IMR-90 (cell line): ENCODE results near the gene NSUN6. TPM values are rescaled to one million over a fixed set of nuclear protein-coding genes. Genes with fewer than 3 reads are reported as not detected.

ENCODE experiments used
- ATAC-seq: fragments of 200-7000 bp; cut with Tn5 transposase; 2 replicates; pipeline ENCODE4 v1.9.1; 2020; ENCODE audit warnings: low read depth, mild to moderate bottlenecking, moderate library complexity
- BruUV-seq: library from RNA; stranded (reverse); fragments of 400-500 nt; replicated peaks from 2 replicates; lab custom pipeline; 2021; lab: Mats Ljungman, UMichigan
- CTCF ChIA-PET: fragments of 300-600 bp; formaldehyde crosslinking; extraction: SDS; loops from one replicate; lab custom pipeline; 2021; ENCODE audit warnings: antibody characterized with exemption; lab: Yijun Ruan, JAX
- POLR2A ChIA-PET: fragments of 300-600 bp; sonication (Branson Sonifier 250); formaldehyde crosslinking; loops from one replicate; lab custom pipeline; 2022; ENCODE audit warnings: antibody characterized with exemption; ENCODE audit not compliant: unreplicated experiment; lab: Charles Lee
- DNase-seq: peaks from one replicate; pipeline ENCODE4 v3.0.0; 2013
- H2AFZ ChIP-seq: replicated peaks from 2 replicates; pipeline ENCODE3; 2013; ENCODE audit warnings: low read length, mild to moderate bottlenecking; ENCODE audit not compliant: poor library complexity
- H2AK5ac ChIP-seq: 2 replicates; pipeline ENCODE4 v1.6.1; 2013; ENCODE audit warnings: low read depth, low read length, inconsistent platforms
- H2AK9ac ChIP-seq: replicated peaks from 2 replicates; pipeline ENCODE3; 2013; ENCODE audit warnings: mild to moderate bottlenecking, low read depth, low read length, moderate library complexity; ENCODE audit not compliant: poor library complexity
- H2BK120ac ChIP-seq: 2 replicates; pipeline ENCODE4 v1.6.1; 2013; ENCODE audit warnings: low read depth, low read length, inconsistent platforms
- H2BK15ac ChIP-seq: 3 replicates; pipeline ENCODE4 v1.6.1; 2013; ENCODE audit warnings: low read depth, low read length, inconsistent platforms
- H2BK20ac ChIP-seq: 2 replicates; pipeline ENCODE4 v1.6.1; 2013; ENCODE audit warnings: low read depth, mild to moderate bottlenecking, inconsistent platforms, low read length, moderate library complexity
- H2BK5ac ChIP-seq: 2 replicates; pipeline ENCODE4 v1.6.1; 2013; ENCODE audit warnings: mild to moderate bottlenecking, low read depth, low read length, inconsistent platforms; ENCODE audit not compliant: poor library complexity, severe bottlenecking
- H3K14ac ChIP-seq: replicated peaks from 2 replicates; pipeline ENCODE4 v1.6.1; 2013; ENCODE audit warnings: low read depth, low read length, inconsistent platforms
- H3K18ac ChIP-seq: 2 replicates; pipeline ENCODE4 v1.6.1; 2013; ENCODE audit warnings: low read depth, low read length, control low read depth
- H3K23ac ChIP-seq: 2 replicates; pipeline ENCODE4 v1.6.1; 2013; ENCODE audit warnings: low read depth, low read length, inconsistent platforms
- H3K27ac ChIP-seq: 2 replicates; pipeline ENCODE4 v1.5.1; 2013; ENCODE audit warnings: mild to moderate bottlenecking, control low read depth, low read length; ENCODE audit not compliant: insufficient read depth
- H3K27me3 ChIP-seq: 2 replicates; pipeline ENCODE4 v1.6.1; 2013; ENCODE audit warnings: low read length; ENCODE audit not compliant: control insufficient read depth, insufficient read depth
- H3K36me3 ChIP-seq: 2 replicates; pipeline ENCODE4 v1.6.1; 2013; ENCODE audit warnings: low read length, mixed read lengths; ENCODE audit not compliant: control insufficient read depth, insufficient read depth
- H3K4ac ChIP-seq: 2 replicates; pipeline ENCODE4 v1.6.1; 2013; ENCODE audit warnings: low read depth, low read length, inconsistent platforms
- H3K4me1 ChIP-seq: 2 replicates; pipeline ENCODE4 v1.6.1; 2013; ENCODE audit warnings: low read length, mixed read lengths; ENCODE audit not compliant: control insufficient read depth, insufficient read depth
- H3K4me2 ChIP-seq: 2 replicates; pipeline ENCODE4 v1.6.1; 2013; ENCODE audit warnings: low read depth, mild to moderate bottlenecking, control low read depth, low read length, moderate library complexity
- H3K4me3 ChIP-seq: 2 replicates; pipeline ENCODE4 v1.5.1; 2013; ENCODE audit warnings: low read depth, mild to moderate bottlenecking, control low read depth, low read length, moderate library complexity; ENCODE audit not compliant: insufficient read depth
- H3K56ac ChIP-seq: 2 replicates; pipeline ENCODE4 v1.6.1; 2013; ENCODE audit warnings: low read length, inconsistent platforms; ENCODE audit not compliant: insufficient read depth; ENCODE audit errors: extremely low read depth
- H3K79me1 ChIP-seq, 2 experiments: 2 replicates each; pipeline ENCODE4 v1.6.1; 2013; ENCODE audit warnings: low read length in 2 of 2, inconsistent platforms in 1 of 2, low read depth in 1 of 2
- H3K9ac ChIP-seq: 2 replicates; pipeline ENCODE4 v1.6.1; 2013; ENCODE audit warnings: low read depth, low read length, control low read depth
- H3K9me1 ChIP-seq: 2 replicates; pipeline ENCODE4 v1.6.1; 2013; ENCODE audit warnings: low read length, inconsistent platforms; ENCODE audit not compliant: insufficient read depth
- H3K9me3 ChIP-seq: 2 replicates; pipeline ENCODE4 v1.6.1; 2013; ENCODE audit warnings: low read length; ENCODE audit not compliant: control insufficient read depth, insufficient read depth
- H4K20me1 ChIP-seq: 2 replicates; pipeline ENCODE4 v1.6.1; 2013; ENCODE audit warnings: low read length, inconsistent platforms; ENCODE audit not compliant: insufficient read depth
- H4K5ac ChIP-seq: 2 replicates; pipeline ENCODE4 v1.6.1; 2013; ENCODE audit warnings: mild to moderate bottlenecking, low read depth, low read length, control low read depth
- H4K8ac ChIP-seq, 2 experiments: 2 replicates each; pipeline ENCODE4 v1.6.1; 2013; ENCODE audit warnings: low read depth in 2 of 2, low read length in 2 of 2, control low read depth in 1 of 2, inconsistent platforms in 1 of 2
- H4K91ac ChIP-seq: 2 replicates; pipeline ENCODE4 v1.6.1; 2013; ENCODE audit warnings: low read depth, low read length, inconsistent platforms; ENCODE audit not compliant: insufficient read depth
- BHLHE40 ChIP-seq: fragments of 150-350 bp; IDR thresholded peaks from 2 replicates; pipeline ENCODE4 v1.6.1; 2016; ENCODE audit warnings: mild to moderate bottlenecking, low read depth, low read length
- CEBPB ChIP-seq: IDR thresholded peaks from 2 replicates; pipeline ENCODE4 v1.6.1; 2012; ENCODE audit warnings: low read depth, low read length, improper control_type of control experiment
- CHD1 ChIP-seq: IDR thresholded peaks from 2 replicates; pipeline ENCODE4 v1.6.1; 2012; ENCODE audit warnings: low read depth, low read length, improper control_type of control experiment
- CTCF ChIP-seq: conservative IDR thresholded peaks from 2 replicates; pipeline ENCODE4 v1.5.1; 2012; ENCODE audit warnings: mild to moderate bottlenecking, low read depth, low read length, improper control_type of control experiment
- ELK1 ChIP-seq: fragments of 150-350 bp; IDR thresholded peaks from 2 replicates; pipeline ENCODE4 v1.6.1; 2016; ENCODE audit warnings: low read depth, mild to moderate bottlenecking, low read length, moderate library complexity, borderline replicate concordance
- FOS ChIP-seq: fragments of 150-350 bp; IDR thresholded peaks from 2 replicates; pipeline ENCODE4 v1.6.1; 2016; ENCODE audit warnings: low read depth, low read length
- MAFK ChIP-seq: IDR thresholded peaks from 2 replicates; pipeline ENCODE4 v1.6.1; 2012; ENCODE audit warnings: low read depth, low read length, improper control_type of control experiment
- MAZ ChIP-seq: IDR thresholded peaks from 2 replicates; pipeline ENCODE4 v1.6.1; 2012; ENCODE audit warnings: low read depth, mild to moderate bottlenecking, low read length, improper control_type of control experiment, moderate library complexity, borderline replicate concordance
- MXI1 ChIP-seq: IDR thresholded peaks from 2 replicates; pipeline ENCODE4 v1.6.1; 2012; ENCODE audit warnings: low read depth, mild to moderate bottlenecking, low read length, moderate library complexity, borderline replicate concordance
- NFE2L2 ChIP-seq: fragments of 150-350 bp; IDR thresholded peaks from 2 replicates; pipeline ENCODE4 v1.6.1; 2016; ENCODE audit warnings: low read depth, mild to moderate bottlenecking, low read length
- POLR2A ChIP-seq: IDR thresholded peaks from 2 replicates; pipeline ENCODE4 v1.6.1; 2012; ENCODE audit warnings: mild to moderate bottlenecking, low read depth, low read length
- RAD21 ChIP-seq: IDR thresholded peaks from 2 replicates; pipeline ENCODE4 v1.6.1; 2012; ENCODE audit warnings: low read length, improper control_type of control experiment
- RCOR1 ChIP-seq: IDR thresholded peaks from 2 replicates; pipeline ENCODE4 v1.6.1; 2012; ENCODE audit warnings: mild to moderate bottlenecking, low read length, improper control_type of control experiment; ENCODE audit not compliant: insufficient replicate concordance
- RFX5 ChIP-seq: IDR thresholded peaks from 2 replicates; pipeline ENCODE4 v1.8.0; 2012; ENCODE audit warnings: low read depth, mild to moderate bottlenecking, low read length, moderate library complexity
- SMC3 ChIP-seq: fragments of 150-350 bp; IDR thresholded peaks from 2 replicates; pipeline ENCODE4 v1.6.1; 2016; ENCODE audit warnings: low read depth, mild to moderate bottlenecking, antibody characterized with exemption, low read length, moderate library complexity
- USF2 ChIP-seq: fragments of 150-350 bp; IDR thresholded peaks from 2 replicates; pipeline ENCODE4 v1.6.1; 2017; ENCODE audit warnings: mild to moderate bottlenecking, antibody characterized with exemption, low read length, low read depth
- WGBS, 2 experiments: methylation state at CpG; one replicate each; pipeline versions ENCODE4 v1.1.5 to v1.1.7; 2013; ENCODE audit warnings: missing lambda C conversion rate in 2 of 2; ENCODE audit not compliant: insufficient read length in 1 of 2; ENCODE audit errors: extremely low coverage in 2 of 2; 5-methylcytosine and 5-hydroxymethylcytosine counted together
- dilution Hi-C: fragments of 300-500 bp; cut with HindIII; formaldehyde crosslinking; loops from one replicate; pipeline ENCODE4 v1.14.3; 2018; ENCODE audit warnings: low sequenced_read_pairs; ENCODE audit not compliant: unreplicated experiment
- in situ Hi-C: fragments of 300-500 bp; cut with MboI; formaldehyde crosslinking; loops from 3 replicates; pipeline ENCODE4 v1.14.3; 2019; ENCODE audit warnings: low sequenced_read_pairs, inconsistent platforms, mixed read lengths
- intact Hi-C: fragments of 100-400 bp; cut with micrococcal nuclease; formaldehyde crosslinking; loops from 2 replicates; pipeline ENCODE4 v1.10.0; 2022
- polyA plus RNA-seq, 3 experiments: library from polyadenylated mRNA; depleted of rRNA; stranded (reverse); fragments of >200 nt; gene quantifications; 2 replicates each; pipeline ENCODE4 v1.2.3, GENCODE V29; 2012; ENCODE audit warnings: low replicate concordance in 1 of 3
- total RNA-seq: library from RNA; depleted of rRNA; stranded (reverse); fragments of >200 nt; gene quantifications from 2 replicates; pipeline ENCODE4 v1.2.3, GENCODE V29; 2012

The NSUN6 gene
- total and polyA plus RNA-seq, 2 of the 4 experiments (the other 2 are of a cell fraction): 4.6 to 11.5 TPM

GRCh38 chr10:18523858-18524257 lies 127.5 kb downstream of the NSUN6 start:
- dilution Hi-C loops: no loop called here
- no CpG with 5 or more reads among the region's 2 CpGs for WGBS, 2 experiments

More at GRCh38 chr10:18523858-18524257, 127.5 kb downstream of the NSUN6 start:
- H3K23ac ChIP-seq: no peak overlapping the region
- CTCF ChIA-PET: interaction anchor here (0.6 kb wide), 1 partner anchor 9 kb away, joined by 3 read pairs; no protein-coding TSS in a partner anchor
- no peak for TF ChIP-seq MAFK
- no peak for TF ChIP-seq POLR2A
- TF ChIP-seq ELK1: no peak
- no peak for TF ChIP-seq CEBPB
- TF ChIP-seq RFX5: no peak
- TF ChIP-seq NFE2L2: no peak
- no peak for TF ChIP-seq FOS
- no peak for TF ChIP-seq MAZ
- TF ChIP-seq RCOR1: no peak
- TF ChIP-seq CHD1: no peak
- no peak for TF ChIP-seq MXI1
- no peak for TF ChIP-seq USF2
- TF ChIP-seq SMC3: no peak
- TF ChIP-seq BHLHE40: no peak
- TF ChIP-seq CTCF: no peak
- TF ChIP-seq RAD21: no peak
- H3K9ac ChIP-seq: no peak overlapping the region
- H3K18ac ChIP-seq: peak overlapping the region; percentile 66; the same call in 1 of the 2 replicates
- no peak overlapping the region for H3K4me3 ChIP-seq
- no peak overlapping the region for H3K56ac ChIP-seq
- no peak overlapping the region for H2AK9ac ChIP-seq
- H2BK15ac ChIP-seq: no peak overlapping the region
- no peak overlapping the region; a peak in 1 of 4 replicates for H4K8ac ChIP-seq
- in situ Hi-C loops (no loop called here), intact Hi-C loops (loop anchor here (10.0 kb wide), 1 partner anchor 179 kb away; no protein-coding TSS in a partner anchor)
- H4K91ac ChIP-seq: no peak overlapping the region
- no peak for DNase-seq
- no peak overlapping the region for H3K14ac ChIP-seq
- H3K79me1 ChIP-seq: no peaks in the 10 kb centered on the region
- no peaks in the 10 kb centered on the region for H3K9me3 ChIP-seq
- H3K4me1 ChIP-seq: peaks cover 7% of the 10 kb centered on the region
- no peaks in the 10 kb centered on the region for H3K27me3 ChIP-seq
- no peak overlapping the region; the same call in 1 of the 2 replicates for H3K4ac ChIP-seq
- H4K5ac ChIP-seq: peak overlapping the region; percentile 9; the same call in 1 of the 2 replicates
- no peak overlapping the region for H2BK120ac ChIP-seq
- POLR2A ChIA-PET: no interaction called here
- H3K9me1 ChIP-seq: peaks cover 6% of the 10 kb centered on the region
- no peaks in the 10 kb centered on the region; the same call in 1 of the 2 replicates for H3K36me3 ChIP-seq
- H3K4me2 ChIP-seq: no peak overlapping the region
- no peak overlapping the region for H3K27ac ChIP-seq
- H2AFZ ChIP-seq: no peak overlapping the region
- no peak overlapping the region for H2BK20ac ChIP-seq
- no TSS peak for BruUV-seq
- H2AK5ac ChIP-seq: no peak overlapping the region
- ATAC-seq: no peak
- H2BK5ac ChIP-seq: no peak overlapping the region
- no peaks in the 10 kb centered on the region for H4K20me1 ChIP-seq
